IPS-18a (cell line): ENCODE data around the gene GNAT1.

Experiments
- H3K27ac ChIP-seq: one replicate; pipeline ENCODE4 v1.5.1; 2013; ENCODE audit warnings: low read length
- H3K27me3 ChIP-seq: one replicate; pipeline ENCODE4 v1.6.1; 2013; ENCODE audit warnings: mild to moderate bottlenecking, low read length; ENCODE audit not compliant: control insufficient read depth, insufficient read depth
- H3K36me3 ChIP-seq: one replicate; pipeline ENCODE4 v1.6.1; 2013; ENCODE audit warnings: low read depth, low read length; ENCODE audit not compliant: control insufficient read depth
- H3K4me1 ChIP-seq: one replicate; pipeline ENCODE4 v1.6.1; 2013; ENCODE audit warnings: low read depth, low read length; ENCODE audit not compliant: control insufficient read depth
- H3K4me3 ChIP-seq: one replicate; pipeline ENCODE4 v1.5.1; 2013; ENCODE audit warnings: low read length
- H3K9ac ChIP-seq: one replicate; pipeline ENCODE4 v1.6.1; 2013; ENCODE audit warnings: mild to moderate bottlenecking, low read length, moderate library complexity
- H3K9me3 ChIP-seq: one replicate; pipeline ENCODE4 v1.6.1; 2013; ENCODE audit warnings: low read depth, low read length; ENCODE audit not compliant: control insufficient read depth

Gene GNAT1

GRCh38 chr3:50171540-50172301 lies 19.7 kb upstream of the GNAT1 start:
- no peaks in the 10 kb centered on the region for H3K27me3 ChIP-seq
- H3K9ac ChIP-seq = no peak overlapping the region
- peaks cover 8% of the 10 kb centered on the region for H3K4me1 ChIP-seq
- H3K36me3 ChIP-seq = peaks cover 5% of the 10 kb centered on the region
- H3K4me3 ChIP-seq = no peak overlapping the region
- H3K9me3 ChIP-seq = no peaks in the 10 kb centered on the region
- H3K27ac ChIP-seq = no peak overlapping the region

- H3K4me3 ChIP-seq = no peak overlapping the region
- H3K36me3 ChIP-seq = peaks cover 10% of the 10 kb centered on the region
- no peaks in the 10 kb centered on the region for H3K27me3 ChIP-seq
- no peak overlapping the region for H3K27ac ChIP-seq
- H3K9ac ChIP-seq = no peak overlapping the region
- no peaks in the 10 kb centered on the region for H3K9me3 ChIP-seq
- H3K4me1 ChIP-seq = peaks cover 3% of the 10 kb centered on the region
These were observed 18.7 kb upstream of the GNAT1 start for GRCh38 chr3:50172626-50173220.

GRCh38 chr3:50173685-50174516 lies 17.5 kb upstream of the GNAT1 start:
- Histone ChIP-seq H3K27ac (no peak overlapping the region), H3K36me3 (peaks cover 10% of the 10 kb centered on the region)

GRCh38 chr3:50174517-50174895 lies 16.9 kb upstream of the GNAT1 start:
- Histone ChIP-seq H3K9me3 (no peaks in the 10 kb centered on the region), H3K4me3 (no peak overlapping the region), H3K27ac (no peak overlapping the region), H3K4me1 (no peaks in the 10 kb centered on the region), H3K36me3 (peaks cover 10% of the 10 kb centered on the region), H3K9ac (no peak overlapping the region), H3K27me3 (no peaks in the 10 kb centered on the region)

More at GRCh38 chr3:50173685-50174516, 17.5 kb upstream of the GNAT1 start:
- Histone ChIP-seq H3K9ac (no peak overlapping the region), H3K4me3 (no peak overlapping the region), H3K27me3 (no peaks in the 10 kb centered on the region), H3K4me1 (no peaks in the 10 kb centered on the region), H3K9me3 (no peaks in the 10 kb centered on the region)

- H3K4me1 ChIP-seq = no peaks in the 10 kb centered on the region
- H3K4me3 ChIP-seq = no peak overlapping the region
- H3K9me3 ChIP-seq = no peaks in the 10 kb centered on the region
- H3K27me3 ChIP-seq = no peaks in the 10 kb centered on the region
- H3K9ac ChIP-seq = no peak overlapping the region
- no peak overlapping the region for H3K27ac ChIP-seq
- H3K36me3 ChIP-seq = peaks cover 10% of the 10 kb centered on the region
These were observed 16.4 kb upstream of the GNAT1 start for GRCh38 chr3:50174947-50175524.

- Histone ChIP-seq H3K27ac (no peak overlapping the region), H3K4me3 (no peak overlapping the region), H3K36me3 (peaks cover 10% of the 10 kb centered on the region), H3K27me3 (no peaks in the 10 kb centered on the region), H3K9me3 (no peaks in the 10 kb centered on the region), H3K4me1 (no peaks in the 10 kb centered on the region), H3K9ac (no peak overlapping the region)
These were observed 14.1 kb upstream of the GNAT1 start for GRCh38 chr3:50177346-50177745.

- Histone ChIP-seq H3K27me3 (no peaks in the 10 kb centered on the region), H3K4me3 (no peak overlapping the region), H3K4me1 (no peaks in the 10 kb centered on the region), H3K27ac (no peak overlapping the region), H3K36me3 (peaks cover 9% of the 10 kb centered on the region), H3K9ac (no peak overlapping the region), H3K9me3 (no peaks in the 10 kb centered on the region)
These were observed 11.7 kb upstream of the GNAT1 start for GRCh38 chr3:50179710-50180109.

- peaks cover 11% of the 10 kb centered on the region for H3K36me3 ChIP-seq
- H3K27ac ChIP-seq = no peak overlapping the region
- no peaks in the 10 kb centered on the region for H3K27me3 ChIP-seq
- H3K9ac ChIP-seq = no peak overlapping the region
- H3K4me3 ChIP-seq = no peak overlapping the region
- no peaks in the 10 kb centered on the region for H3K9me3 ChIP-seq
- no peaks in the 10 kb centered on the region for H3K4me1 ChIP-seq
These were observed 9.4 kb upstream of the GNAT1 start for GRCh38 chr3:50181985-50182384.

- no peak overlapping the region for H3K4me3 ChIP-seq
- H3K9me3 ChIP-seq = no peaks in the 10 kb centered on the region
- H3K4me1 ChIP-seq = no peaks in the 10 kb centered on the region
- H3K27ac ChIP-seq = no peak overlapping the region
- H3K36me3 ChIP-seq = peaks cover 7% of the 10 kb centered on the region
- no peaks in the 10 kb centered on the region for H3K27me3 ChIP-seq
- no peak overlapping the region for H3K9ac ChIP-seq
These were observed 8.8 kb upstream of the GNAT1 start for GRCh38 chr3:50182533-50183099.

- Histone ChIP-seq H3K4me3 (no peak overlapping the region), H3K4me1 (no peaks in the 10 kb centered on the region), H3K27me3 (no peaks in the 10 kb centered on the region), H3K9ac (no peak overlapping the region), H3K9me3 (no peaks in the 10 kb centered on the region), H3K27ac (no peak overlapping the region), H3K36me3 (peaks cover 7% of the 10 kb centered on the region)
These were observed 7.7 kb upstream of the GNAT1 start for GRCh38 chr3:50183755-50184154.
